GM19395 (cell line): ENCODE measurements around the gene C2.
"Not testable (repeated sequence)": the region's sequence is repeated elsewhere in the genome, so short reads cannot be mapped to it uniquely, and the experiment has no call there.

Experiments
- ATAC-seq: cut with Tn5 transposase; IDR thresholded peaks from one replicate; pipeline ENCODE4 v1.9.1; 2021; ENCODE audit warnings: mild to moderate bottlenecking, moderate library complexity; ENCODE audit not compliant: unreplicated experiment

The C2 gene

DNA sequence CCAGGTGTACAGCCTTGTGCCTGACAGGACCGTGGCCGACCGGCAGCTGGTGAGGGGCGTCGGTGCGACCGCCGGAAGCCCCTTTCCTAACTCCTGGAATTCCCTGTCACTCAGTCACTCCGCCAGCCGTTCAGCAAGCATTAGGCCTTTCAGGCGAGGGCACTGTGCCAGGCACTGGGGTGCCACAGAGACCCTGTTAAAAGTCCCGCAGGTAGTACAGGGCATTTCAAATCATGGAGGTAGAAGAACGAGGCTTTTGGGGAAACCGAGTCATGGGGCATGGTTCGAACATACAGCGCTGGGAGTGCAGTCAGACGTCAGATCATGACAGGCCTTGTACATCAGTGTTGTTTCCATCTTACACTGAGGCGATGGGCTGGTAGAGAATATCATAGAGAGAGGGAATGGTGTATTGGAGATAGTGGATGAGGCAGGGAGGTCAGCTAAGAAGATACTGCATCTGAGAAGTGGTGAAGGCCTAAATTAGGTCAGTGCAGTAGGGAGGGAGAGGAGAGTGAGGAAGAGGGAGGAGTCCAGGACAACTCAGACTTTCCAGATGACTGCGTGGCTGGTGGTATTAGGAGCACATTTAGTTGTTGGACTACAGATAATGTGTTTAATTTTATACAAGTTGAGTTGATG lies 45.3 kb downstream of the C2 start:
- no peak for ATAC-seq

DNA sequence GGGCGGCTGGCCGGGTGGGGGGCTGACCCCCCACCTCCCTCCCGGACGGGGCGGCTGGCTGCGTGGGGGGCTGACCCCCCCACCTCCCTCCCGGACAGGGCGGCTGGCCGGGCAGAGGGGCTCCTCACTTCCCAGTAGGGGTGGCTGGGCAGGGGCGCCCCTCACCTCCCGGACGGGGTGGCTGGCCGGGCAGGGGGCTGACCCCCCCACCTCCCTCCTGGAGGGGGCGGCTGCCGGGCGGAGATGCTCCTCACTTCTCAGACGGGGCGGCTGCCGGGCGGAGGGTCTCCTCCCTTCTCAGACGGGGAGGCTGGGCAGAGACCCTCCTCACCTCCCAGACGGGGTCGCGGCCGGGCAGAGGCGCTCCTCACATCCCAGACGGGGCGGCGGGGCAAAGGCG lies 48.5 kb downstream of the C2 start:
- ATAC-seq, result not testable (repeated sequence)

DNA sequence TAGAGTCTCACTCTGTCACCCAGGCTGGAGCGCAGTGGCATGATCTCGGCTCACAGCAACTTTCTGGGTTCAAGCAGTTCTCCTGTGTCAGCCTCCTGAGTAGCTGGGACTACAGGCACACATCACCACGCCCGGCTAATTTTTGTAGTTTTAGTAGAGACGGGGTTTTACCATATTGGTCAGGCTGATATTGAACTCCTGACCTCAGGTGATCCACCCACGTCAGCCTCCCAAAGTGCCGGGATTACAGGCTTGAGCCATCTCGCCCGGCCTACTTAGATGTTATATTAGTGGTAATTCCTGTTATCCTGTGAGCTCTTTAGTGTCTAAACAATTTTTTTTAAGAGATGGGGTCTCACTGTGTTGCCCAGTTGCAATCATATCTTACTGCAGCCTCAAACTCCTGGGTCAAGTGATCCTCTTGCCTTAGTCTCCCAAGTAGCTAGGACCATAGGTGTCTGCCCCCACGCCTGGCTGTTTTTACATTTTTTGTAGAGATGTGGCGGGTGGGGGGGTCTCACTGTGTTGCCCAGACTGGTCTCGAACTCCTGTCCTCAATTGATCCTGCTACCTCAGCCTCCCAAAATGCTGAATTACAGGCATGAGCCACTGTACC lies 50.4 kb downstream of the C2 start:
- no peak for ATAC-seq

DNA sequence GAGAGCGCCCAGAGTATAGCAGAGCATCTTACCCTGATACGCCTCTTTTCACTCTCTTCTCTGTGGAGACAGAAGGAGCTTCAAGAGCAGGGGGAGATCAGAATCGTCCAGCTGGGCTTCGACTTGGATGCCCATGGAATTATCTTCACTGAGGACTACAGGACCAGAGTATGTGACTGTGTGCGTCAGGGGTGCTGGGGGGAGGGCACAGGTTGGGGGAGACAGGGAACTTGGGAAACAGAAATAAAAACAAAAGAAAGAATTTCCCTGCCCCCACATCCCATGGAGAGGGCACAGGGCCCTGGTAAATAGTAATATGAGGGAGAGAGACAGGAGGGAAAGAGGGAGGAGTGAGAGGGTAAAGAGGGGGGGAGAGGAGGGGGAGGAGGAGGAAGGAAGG lies 51.3 kb downstream of the C2 start:
- ATAC-seq, result no peak

DNA sequence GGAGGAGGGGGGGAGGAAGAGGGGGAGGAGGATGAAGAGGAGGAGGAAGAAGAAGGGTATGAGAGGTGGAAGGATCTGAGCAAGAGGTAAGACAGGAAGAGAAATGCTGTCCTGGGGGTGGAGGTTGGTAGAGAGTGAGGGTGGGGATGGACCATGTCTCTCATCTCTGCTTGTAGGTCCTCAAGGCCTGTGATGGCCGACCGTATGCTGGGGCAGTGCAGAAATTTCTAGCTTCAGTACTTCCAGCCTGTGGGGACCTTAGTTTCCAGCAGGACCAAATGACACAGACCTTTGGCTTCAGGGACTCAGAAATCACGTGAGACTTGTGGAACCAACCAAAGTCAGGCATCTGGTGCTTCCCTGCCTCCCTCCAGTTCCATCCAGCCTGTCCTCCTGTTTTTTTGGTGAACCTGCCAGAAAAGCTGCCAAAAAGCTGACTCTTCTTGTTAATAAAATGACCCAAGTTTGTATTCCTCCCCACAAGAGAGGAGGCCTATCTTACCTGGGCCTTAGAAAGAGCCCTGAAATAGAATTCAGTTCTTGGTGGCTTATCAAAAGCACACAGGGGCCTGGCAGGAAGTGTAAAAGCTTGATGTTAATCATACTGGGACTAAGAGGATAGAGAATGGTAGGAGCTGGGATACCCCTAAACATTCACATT lies 51.9 kb downstream of the C2 start:
- no peak for ATAC-seq

DNA sequence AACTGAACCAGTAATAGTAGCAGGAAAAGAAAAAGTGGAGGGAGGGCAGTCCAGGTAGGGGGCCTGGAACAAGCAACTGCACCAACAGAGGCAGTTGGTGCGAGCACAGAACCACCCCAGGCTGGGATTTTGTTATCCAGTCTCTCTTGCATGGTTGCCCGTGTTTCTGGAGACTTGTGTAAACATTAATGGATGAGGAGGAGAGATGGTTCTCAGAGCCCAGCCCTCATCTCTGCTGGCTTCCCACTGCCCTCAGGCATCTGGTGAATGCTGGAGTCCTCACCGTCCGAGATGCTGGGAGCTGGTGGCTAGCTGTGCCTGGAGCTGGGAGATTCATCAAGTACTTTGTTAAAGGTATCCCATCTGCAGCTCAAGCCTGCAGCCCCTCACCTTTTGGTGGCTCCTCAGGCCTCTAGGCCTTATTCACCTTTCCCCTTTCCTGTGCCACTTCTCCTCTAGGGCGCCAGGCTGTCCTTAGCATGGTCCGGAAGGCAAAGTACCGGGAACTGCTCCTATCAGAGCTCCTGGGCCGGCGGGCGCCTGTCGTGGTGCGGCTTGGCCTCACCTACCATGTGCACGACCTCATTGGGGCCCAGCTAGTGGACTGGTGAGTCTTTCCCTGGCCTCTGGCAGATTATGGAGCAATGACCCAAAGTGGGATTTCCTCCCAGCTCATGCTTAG lies 52.8 kb downstream of the C2 start:
- ATAC-seq, result not testable (repeated sequence)

DNA sequence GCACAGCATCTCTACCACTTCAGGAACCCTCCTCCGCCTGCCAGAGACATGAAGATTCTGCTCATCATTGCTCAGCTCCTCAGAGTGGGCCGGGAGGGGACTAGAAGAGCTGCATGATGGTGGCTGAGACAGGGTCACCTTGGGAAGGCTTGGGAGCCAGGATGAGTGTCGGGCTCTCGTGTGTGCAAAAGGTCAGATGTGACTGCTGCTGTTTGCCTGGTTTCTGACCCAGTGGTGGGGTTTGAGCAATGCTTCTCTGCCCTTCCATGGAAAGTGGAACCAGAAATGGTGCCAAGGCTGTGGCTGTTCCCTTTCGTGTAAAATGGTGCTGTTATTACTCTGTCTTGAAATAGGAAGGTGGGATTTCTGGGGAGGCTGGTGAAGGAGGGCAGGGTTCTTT lies 53.5 kb downstream of the C2 start:
- ATAC-seq, result not testable (repeated sequence)

DNA sequence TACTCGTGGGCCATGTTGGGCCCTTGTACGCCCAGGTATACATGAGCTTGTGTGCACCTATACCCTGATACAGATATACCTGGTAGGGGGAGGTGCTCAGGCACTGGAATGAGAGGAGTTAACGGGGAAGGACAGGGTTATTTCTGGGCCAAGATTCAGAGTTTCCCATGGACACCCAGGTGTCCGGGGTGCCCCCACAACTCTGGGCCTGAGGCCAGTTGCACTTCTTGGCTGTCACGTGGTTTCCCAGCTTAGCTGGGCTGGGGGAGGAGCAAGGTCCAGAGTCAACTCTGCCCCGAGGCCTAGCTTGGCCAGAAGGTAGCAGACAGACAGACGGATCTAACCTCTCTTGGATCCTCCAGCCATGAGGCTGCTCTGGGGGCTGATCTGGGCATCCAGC lies 54.2 kb downstream of the C2 start, which contains the start of gene C4A:
Gene C4A (plus strand): TSS at position 314 of the 400 bp plus-strand sequence. CDS start 51 bp downstream, at position 365.
- not testable (repeated sequence) for ATAC-seq

DNA sequence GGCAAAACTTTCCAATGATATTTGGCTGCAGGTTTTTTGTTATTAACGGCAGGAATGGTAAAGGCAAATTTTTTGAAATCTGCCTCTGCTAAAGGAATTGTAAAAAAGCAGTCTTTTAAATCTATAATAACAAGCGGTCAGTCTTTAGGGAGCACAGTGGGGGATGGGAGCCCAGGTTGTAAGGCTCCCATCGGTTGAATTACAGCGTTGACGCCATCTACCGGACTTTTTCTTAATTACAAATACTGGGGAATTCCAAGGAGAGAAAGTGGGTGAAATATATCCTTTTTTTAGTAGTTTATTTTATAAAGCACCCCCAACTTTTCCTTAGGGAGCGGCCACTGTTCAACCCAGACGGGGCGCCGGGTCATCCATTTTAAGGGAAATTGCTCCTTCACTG lies 61.8 kb downstream of the C2 start:
- ATAC-seq, result not testable (repeated sequence)

DNA sequence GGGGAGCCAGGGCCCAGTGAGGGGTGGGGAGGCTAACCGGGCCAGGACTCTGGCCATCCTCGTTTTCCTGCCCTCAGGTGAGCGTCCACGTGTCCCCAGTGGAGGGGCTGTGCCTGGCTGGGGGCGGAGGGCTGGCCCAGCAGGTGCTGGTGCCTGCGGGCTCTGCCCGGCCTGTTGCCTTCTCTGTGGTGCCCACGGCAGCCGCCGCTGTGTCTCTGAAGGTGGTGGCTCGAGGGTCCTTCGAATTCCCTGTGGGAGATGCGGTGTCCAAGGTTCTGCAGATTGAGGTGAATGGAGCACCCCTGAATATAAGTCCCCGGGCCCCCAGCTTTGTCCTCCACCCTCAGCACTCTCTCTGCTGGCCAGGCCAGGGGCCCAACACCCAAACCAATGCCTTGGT lies 66.9 kb downstream of the C2 start:
- ATAC-seq, result not testable (repeated sequence)
